GM19324 (cell line): ENCODE results near the gene TCF12.
"Not testable (repeated sequence)": the region's sequence is repeated elsewhere in the genome, so short reads cannot be mapped to it uniquely, and the experiment has no call there.

Source experiments
- ATAC-seq: cut with Tn5 transposase; IDR thresholded peaks from one replicate; pipeline ENCODE4 v1.9.1; 2021; ENCODE audit warnings: mild to moderate bottlenecking, moderate library complexity; ENCODE audit not compliant: unreplicated experiment, low FRiP score

Gene TCF12

DNA sequence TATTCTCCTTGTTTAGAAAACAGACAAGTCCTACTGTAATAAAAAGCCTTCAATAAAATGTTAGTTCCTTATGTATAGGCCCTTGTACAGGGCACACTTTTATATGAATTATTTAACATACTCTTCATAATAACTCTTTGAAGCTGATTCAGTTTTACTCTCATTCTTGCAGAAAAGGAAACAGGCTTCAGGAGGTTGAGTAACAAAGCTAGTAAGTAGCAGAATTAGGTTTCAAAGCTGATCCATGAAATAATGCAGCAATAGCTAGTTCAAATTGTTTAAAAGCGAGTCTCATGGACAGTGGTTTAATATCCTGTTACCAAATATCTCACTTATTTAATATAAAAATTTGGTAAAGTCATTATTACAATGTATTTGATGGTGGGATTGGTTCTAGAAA is 25.0 kb downstream of the TCF12 start:
- no peak for ATAC-seq

GRCh38 chr15:56944485-56944884 is 26.0 kb downstream of the TCF12 start:
- ATAC-seq, result no peak

DNA sequence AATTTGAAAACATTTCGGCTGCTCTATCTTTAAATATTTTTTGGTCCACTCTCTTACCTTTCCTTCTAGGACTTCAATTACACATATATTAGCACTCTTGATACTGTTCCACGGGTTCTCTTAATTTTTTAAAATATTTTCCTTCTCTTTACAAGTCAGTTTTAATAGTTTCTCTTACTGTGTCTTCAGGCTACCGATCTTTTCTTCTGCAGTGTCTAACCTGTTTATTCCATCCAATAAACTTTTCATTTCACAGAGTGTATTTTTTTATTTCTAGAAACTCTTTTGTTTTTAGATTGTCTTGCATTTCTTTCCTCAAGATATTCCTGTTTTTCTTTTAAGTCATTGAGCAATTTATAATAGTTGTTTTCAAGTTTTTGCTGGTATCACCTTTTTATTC is 27.7 kb downstream of the TCF12 start:
- no peak for ATAC-seq

GRCh38 chr15:56948000-56948763 is 29.7 kb downstream of the TCF12 start:
- no peak for ATAC-seq

DNA sequence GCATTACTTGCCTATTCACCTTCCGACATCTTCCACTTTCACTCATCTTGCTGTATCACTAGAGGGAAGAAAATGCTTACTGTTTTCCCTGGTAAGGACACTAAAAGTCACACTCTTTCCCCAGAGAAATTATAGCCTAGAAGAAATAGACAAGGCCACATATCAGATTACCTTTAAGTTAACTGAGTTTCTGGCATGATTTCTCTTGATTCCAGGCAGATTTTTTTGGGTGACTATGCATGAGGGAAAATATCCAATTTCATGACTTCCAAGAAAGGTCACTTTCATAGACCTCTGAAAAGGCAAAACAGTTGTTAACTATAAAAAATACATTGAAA is 30.3 kb downstream of the TCF12 start:
- no peak for ATAC-seq

DNA sequence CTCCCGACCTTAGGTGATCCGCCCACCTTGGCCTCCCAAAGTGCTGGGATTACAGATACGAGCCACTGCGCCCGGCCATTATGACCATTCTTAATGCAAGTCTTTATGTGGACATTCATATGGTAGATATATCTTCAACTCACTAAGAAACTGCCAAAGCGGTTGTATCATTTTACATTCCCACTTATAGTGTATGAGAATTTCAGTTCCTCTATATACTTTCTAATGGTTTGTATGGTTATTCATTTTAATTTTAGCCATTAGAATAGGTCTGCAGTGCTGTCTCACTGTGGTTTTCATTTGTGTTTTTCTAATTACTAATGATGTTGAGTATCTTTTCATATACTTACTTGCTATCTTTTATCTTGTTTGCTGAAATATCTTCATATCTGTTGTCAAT is 32.5 kb downstream of the TCF12 start:
- ATAC-seq, result peak; percentile 63

GRCh38 chr15:56953790-56954189 is 35.3 kb downstream of the TCF12 start:
- no peak for ATAC-seq

- ATAC-seq, result not testable (repeated sequence)
Observed at GRCh38 chr15:56955011-56955410, 36.6 kb downstream of the TCF12 start.

GRCh38 chr15:56956538-56956937 is 38.1 kb downstream of the TCF12 start:
- ATAC-seq, result no peak

- no peak for ATAC-seq
Observed at GRCh38 chr15:56957812-56958406, 39.5 kb downstream of the TCF12 start.

DNA sequence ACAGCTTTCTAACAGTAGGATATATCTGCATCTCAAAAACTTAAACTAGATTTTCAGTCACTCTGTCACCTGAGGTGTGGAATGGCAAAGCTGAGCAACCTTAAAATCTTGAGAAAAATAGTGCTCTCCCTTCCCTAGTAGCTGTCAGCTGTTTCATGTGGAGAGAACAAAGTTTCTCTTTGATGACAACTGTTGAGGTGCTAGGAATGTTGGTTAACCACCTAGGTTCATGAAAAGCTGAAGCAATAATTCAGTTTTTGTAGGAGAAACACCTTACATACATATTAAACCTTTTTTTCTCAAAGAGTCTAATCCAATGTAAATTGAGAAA is 40.8 kb downstream of the TCF12 start:
- no peak for ATAC-seq

DNA sequence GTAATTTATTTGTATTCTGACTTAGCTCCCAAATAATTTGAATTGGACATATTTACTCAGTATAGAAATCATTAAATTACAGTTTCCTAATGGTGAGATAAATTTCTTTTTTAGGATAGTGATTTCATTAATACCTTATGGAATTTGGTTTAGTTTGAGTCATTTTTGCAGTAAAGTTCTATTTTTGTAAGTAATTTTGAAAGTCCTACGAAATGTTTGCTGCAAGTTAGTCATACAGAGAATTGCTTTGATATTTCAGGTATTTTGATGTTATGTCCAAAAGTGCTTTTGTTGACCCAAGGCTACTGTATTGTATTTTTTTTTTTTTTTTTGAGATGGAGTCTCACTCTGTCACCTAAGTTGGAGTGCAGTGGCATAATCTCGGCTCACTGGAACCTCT is 41.7 kb downstream of the TCF12 start:
- ATAC-seq, result no peak

GRCh38 chr15:56963126-56963525 is 44.7 kb downstream of the TCF12 start:
- ATAC-seq, result no peak

DNA sequence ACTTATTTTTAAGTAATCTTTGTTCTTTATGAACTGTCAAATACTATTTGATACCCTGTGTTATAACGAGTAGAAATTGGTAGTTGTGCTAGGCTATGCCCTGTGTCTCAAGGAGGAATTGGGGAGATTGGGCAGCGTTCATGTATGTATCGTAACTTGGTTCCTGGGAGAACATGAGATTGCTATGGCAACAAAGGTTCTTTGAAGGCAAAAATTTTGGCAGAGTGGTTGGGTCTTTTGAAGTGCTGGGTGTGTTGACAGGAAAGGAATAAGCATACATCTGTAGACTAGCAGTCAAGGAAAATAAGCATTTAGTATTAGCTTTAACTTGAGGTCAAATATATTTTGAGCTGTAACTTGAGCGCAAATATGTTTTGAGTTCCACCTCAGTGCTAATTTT is 45.3 kb downstream of the TCF12 start:
- ATAC-seq, result no peak

DNA sequence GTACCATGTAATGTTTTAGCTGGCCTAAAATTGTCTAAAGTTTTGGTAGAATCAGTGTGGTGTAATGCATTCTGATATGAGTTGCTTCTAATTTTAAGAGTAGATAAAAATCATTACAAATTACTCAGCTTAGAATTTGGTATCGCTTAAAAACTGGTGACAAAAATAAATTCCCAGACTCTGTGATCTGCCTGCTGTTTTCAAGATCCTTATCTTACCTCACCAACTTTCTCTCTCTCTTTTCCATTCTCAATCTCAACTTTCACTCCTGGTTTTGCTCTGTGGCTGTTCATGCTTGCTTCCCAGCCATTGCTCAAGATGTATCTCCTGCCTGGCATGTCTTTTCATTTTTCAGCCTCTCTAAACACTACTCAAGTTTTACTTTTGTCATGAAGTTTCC is 45.7 kb downstream of the TCF12 start:
- no peak for ATAC-seq

DNA sequence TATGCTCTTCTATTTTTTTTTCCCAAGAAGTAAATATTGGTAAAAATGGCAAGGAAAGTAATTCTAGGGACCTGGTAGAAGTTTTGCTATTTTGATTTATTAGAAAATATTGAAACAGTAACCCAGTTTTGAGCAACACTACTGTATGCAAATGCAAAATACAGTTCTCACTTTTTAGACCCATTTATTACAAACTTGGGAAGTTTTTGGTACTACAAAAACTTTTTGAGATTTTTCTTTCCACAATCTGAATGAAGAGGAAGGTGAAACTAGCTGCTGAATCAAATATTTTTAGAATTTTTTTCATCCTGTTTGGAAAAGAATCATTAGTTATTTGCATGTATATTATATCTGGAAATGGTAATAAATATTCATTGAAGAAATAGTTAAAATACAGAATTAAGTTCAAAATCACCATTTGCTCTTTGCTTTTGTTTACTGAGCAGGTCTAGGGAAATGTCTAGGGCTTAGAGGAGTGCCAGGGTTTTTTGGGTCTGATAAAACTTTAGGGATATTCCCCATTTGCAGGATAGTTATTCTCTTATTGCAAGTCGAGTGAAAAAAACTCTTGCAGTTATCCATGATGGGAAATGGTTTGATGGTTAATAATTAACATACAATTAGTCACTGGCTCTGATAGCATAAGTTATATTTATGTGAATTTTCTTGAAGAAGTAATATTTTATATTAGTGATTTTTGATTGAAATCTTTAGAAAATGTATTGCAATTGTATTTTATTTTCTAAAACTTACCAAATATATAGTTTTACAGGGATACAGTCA is 47.0 kb downstream of the TCF12 start:
- no peak for ATAC-seq

DNA sequence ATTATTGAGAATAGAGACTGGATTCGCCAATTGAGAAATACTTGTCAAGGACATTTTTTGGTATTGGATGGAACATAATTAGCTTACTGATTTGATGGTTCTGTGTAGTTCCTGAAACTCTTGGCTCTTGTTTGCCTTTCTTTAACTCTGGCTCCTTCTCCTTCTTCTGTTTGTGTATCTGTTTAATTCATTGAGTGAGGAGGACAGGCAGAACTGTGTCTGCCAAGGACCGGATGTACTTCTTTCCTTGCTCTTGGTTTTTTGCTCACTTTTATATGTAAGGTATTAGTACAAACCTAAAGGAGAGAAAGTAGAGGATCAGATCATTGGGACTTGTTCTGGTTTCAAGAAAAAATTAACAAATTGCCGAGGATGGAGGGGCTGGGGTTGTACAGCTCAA is 48.9 kb downstream of the TCF12 start:
- ATAC-seq, result no peak

GRCh38 chr15:56968256-56968655 is 49.8 kb downstream of the TCF12 start:
- ATAC-seq, result no peak

- ATAC-seq, result no peak
Observed at GRCh38 chr15:56968821-56969220, 50.4 kb downstream of the TCF12 start.

DNA sequence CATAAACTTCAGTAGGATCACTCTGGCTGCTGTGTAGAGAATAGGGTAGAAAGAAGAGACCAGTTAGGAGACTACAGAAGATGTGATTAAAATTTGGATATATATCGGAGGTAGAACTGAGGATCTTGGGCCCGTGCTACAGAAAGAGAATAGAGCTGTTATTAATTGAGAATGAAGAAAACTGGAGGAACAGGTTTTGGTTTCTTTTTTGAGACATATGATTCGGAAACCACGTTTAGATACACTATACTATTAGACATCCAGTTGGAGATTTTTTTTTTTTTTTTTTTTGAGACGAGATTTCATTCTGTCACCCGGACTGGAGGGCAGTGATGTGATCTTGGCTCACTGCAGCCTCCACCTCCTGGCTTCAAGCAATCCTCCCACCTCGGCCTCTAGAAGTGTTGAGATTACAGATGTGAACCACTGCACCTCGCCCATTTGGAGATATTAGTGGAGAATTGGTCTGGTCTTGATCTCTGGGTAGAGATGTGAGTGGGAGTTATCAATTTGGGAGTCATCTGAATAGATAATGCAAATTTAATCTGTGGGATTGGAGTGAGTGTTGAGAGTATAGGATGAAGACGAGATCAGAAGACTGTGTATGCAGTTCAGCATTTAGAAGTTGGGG is 50.9 kb downstream of the TCF12 start:
- no peak for ATAC-seq

DNA sequence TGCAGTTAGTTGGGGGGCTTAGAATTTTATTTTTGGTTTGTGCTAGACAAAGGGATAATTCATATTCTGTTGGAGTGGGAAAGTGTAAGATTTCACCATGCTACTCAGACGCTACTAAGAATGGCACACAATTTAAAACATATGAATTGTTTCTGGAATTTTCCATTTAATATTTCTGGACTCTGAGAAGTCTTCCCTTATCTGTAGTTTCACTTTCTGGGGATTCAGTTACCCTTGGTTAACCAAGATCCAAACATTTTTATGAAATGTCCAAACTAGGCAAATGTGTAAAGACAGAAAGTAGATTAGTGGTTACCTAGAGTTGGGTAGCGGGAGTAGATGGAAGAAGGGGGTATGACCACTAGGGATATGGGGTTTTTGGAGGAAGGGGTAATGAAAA is 53.1 kb downstream of the TCF12 start:
- no peak for ATAC-seq
